Activated T-helper 9 cell treated with anti-CD3 and anti-CD28 coated beads, Interleukin-2, amount 50 U/mL, for 16 hours (primary cell): ENCODE measurements around the gene OPA3.

Experiments used
- DNase-seq: peaks from one replicate; pipeline ENCODE4 v3.0.0-alpha.2; 2020; ENCODE audit warnings: low read depth

The OPA3 gene

GRCh38 chr19:45477713-45478453 is 106.7 kb downstream of the OPA3 start:
- no peak for DNase-seq
